HG03520 (cell line): Measurements from ENCODE around the gene MICB.
"Not testable (repeated sequence)": the region's sequence is repeated elsewhere in the genome, so short reads cannot be mapped to it uniquely, and the experiment has no call there.

Experiments
- ATAC-seq: cut with Tn5 transposase; IDR thresholded peaks from one replicate; pipeline ENCODE4 v1.9.1; 2021; ENCODE audit warnings: mild to moderate bottlenecking, moderate library complexity; ENCODE audit not compliant: unreplicated experiment

MICB gene

GRCh38 chr6:31473780-31474761 lies 23.9 kb upstream of the MICB start:
- no peak for ATAC-seq

DNA sequence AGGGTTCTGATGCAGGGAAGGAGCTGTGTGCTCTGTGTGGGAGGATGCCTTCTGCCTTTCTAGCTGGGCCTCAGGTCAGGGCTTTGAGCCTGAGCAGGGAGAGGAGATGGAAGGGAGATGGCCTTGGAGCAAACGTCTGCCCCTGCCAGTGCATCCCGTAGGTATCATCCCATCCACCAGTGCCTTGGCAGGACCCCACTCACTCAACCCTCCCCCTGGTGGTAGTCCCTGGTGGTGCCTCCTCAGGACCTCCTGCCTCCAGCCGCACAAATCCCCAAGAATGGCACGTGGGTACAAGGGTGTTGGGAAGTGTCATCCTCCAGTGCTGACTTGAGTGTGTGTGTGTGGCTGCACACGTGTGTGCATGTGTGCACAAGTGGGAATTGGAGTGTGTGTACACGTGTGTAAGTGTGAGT lies 23.1 kb upstream of the MICB start:
- no peak for ATAC-seq

DNA sequence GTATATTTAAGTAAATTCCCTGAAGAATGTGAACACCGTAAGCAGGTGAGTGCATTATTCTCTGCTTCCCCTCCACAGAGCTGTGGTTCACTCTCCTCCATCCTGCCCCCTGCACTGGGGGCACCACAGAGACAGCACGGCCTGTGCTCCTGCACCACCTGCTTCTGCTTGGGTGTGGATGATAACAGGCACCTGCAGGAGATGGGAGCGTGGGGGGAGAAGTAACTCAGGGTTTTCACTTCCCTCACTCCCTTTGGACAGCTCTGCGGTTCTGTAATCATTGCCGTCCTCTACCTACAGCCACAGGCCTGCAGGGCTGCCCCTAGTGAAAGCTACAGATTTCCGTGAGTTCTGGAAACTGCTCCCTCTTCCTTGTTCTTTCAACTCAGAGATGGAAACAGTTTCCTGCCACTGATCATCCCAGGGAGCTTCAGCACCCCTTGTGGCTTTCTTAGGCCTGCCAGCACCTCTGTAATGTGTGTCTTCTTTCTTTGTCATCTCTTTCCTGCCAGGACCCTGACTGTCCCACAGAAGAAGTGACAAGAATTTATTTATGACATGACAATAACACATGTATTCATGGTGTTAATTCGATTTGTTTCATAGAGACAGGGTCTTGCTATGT lies 21.3 kb upstream of the MICB start:
- no peak for ATAC-seq

GRCh38 chr6:31477521-31477920 lies 20.4 kb upstream of the MICB start:
- no peak for ATAC-seq

DNA sequence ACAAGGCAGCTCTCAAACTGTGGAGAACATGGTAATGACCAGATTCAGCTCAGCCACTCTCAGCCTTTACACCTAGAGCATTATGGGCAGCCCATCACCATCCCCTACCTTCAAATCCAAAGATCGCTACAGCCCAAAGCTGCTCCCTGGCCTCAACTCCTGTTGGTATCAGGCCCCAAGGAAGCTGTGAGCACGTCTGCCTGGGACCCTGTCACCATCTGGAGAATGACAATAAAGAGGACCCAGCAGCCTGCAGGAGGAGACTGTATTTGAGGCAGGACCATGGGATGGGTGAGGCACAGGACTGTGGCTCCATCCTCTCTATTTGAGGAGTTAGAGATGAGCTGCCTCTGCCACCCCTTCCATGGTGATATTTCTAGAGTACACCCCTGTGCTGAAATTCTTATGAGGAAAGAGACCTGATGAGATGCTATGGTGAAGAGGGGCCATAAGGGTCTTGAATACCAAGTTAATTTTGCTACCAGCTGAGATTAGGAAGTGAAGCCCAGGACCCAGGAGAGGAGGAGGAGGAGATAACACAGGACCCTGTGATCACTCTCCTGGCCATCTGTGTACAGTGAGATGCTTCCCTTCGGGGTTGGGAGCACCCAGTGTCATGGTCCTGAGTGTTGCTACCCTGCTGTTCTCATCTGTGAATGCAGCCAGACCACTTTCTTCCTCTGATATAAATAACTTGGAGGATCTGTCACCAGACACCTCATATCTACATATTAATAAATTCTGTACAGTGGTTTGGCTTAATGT lies 19.6 kb upstream of the MICB start:
- ATAC-seq: no peak

DNA sequence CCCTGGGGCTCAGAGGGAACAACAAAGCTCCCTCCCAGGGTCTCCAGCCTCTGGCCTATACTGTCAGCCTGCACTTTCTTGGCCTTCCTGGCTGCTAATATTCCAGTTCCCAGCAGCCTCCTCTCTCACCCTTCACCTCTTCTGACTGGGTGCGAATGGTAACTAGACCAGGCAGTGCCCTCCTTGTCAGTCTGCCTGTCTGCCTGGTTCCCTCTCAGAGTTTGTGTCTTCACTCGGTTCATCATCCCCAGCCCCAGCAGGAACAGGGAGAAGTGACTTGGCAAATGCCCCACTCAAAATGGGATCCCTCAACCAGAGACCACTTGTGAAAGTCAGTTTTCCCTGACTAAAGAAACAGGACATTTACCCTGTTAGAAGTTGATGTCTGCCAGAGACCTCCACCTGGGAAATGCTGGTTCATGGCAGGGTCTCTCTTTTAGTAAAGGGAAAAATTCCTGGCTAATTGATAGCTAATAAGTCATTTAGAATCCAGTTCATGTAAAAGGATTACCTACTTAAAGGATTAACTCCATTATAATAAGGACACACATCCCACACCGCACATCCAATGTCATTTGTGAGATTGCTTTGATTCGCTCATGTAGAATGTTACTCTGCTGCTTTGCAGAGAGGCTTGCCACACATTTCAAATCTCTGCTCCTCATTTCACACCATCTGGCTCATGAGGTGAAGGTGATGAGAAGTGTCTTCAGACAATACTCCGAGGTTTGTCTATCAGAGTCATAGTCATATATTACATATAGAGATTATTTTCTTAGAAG lies 18.6 kb upstream of the MICB start:
- ATAC-seq: no peak

DNA sequence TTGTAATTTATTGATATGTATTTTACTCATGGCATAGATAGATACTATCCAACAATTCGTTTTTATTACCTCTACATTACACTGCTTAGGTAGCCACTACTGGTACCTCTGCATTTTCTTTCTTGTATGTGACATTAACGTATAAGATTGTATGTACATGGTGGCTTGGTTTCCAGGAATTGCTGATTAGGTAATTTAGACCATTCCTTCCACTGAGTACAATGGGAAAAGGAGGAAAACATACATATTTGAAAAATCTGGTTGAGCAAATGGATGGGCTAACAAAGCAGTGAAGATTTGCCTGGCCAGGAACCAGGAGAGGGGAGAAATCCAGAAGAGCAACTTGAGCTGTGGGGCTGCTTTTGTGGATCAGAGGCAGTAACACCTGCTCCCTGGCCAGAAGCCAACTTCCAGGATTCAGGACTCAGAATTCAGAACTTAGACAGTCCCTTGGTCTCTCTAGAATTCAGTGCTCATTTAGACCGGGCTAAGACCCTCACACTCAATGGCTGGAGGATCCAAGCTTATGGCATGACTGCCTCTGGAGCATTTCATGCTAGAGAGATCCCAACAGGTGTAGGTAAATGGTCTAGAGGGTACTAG lies 17.9 kb upstream of the MICB start:
- no peak for ATAC-seq

DNA sequence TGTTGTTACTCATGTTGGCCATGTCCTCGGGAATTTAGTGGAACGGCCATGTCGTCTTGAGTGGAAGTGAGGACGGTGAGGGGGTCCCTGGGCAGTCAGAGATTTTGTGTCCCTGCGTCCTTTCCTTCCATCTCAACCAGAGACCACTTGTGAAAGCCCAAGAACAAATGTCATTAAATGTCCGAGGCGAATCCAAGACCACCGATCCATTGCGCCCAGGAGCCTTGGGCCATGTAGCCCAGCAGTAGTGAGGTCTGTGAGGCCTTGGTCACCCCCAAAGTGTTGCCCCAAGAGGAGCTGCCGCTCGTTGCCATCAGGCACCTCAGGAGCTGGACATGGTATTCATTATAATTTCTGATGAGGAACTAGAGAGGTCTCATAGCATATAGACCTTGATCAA lies 17.4 kb upstream of the MICB start:
- no peak for ATAC-seq

GRCh38 chr6:31483392-31483791 lies 14.6 kb upstream of the MICB start:
- ATAC-seq: no peak

DNA sequence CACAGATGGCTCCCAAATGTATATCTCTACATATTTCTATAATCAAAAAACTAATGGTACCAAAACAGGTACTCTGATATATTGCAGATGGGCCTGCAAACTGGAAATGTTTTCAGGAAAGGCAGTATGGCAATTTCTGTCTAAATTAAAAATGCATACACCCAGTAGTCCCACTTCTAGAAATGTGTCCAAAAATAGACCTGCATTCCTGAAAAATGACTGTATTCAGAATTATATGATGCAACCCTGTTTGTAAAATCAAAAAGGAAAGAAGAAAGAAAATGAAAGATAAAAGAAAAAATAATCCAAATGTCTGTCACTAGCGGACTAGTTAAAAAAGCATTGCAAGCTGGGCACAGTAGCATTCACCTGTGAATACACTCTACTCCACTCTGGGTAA lies 12.9 kb upstream of the MICB start:
- no peak for ATAC-seq

DNA sequence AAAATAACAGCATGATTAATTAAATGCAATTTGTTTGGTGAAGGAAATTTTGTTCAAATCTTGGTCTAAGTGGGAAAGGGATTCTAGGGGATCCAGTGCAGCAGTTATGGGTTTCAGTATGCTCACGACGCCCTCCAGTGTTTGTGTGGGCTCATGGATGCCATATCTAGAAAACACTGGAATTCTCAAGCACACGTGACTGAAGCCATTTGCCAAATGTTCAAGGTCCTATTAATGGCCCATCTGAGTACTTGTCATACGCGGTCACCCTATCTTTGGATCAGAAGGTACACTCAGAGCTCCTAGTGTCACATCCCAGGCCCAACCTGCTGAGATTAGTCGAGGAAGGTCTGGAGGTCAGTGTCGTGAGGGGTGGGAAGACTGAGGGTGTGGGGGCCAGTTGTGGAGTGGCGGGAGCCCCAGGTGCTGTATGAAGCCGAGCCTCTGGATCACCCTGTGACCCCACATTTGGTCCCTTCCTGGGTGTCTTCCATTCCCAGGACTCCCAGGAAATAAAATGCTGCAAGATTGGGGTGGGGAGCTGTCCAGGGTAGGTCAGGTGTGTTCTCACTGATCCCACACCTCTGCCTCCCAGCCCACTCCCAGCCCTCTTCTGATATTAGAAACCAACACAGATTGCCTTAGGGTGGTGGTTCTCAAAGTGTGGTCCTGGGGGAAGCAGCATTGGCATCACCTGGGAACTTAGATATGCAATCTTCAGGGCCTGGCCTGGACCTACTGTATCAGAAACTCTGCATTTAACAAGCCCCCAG lies 11.7 kb upstream of the MICB start:
- ATAC-seq: not testable (repeated sequence)

GRCh38 chr6:31487674-31488073 lies 10.3 kb upstream of the MICB start:
- not testable (repeated sequence) for ATAC-seq

GRCh38 chr6:31489086-31489485 lies 8.9 kb upstream of the MICB start:
- ATAC-seq: no peak

- ATAC-seq: no peak
Observed at GRCh38 chr6:31490115-31490873, 7.7 kb upstream of the MICB start.

- not testable (repeated sequence) for ATAC-seq
Observed at GRCh38 chr6:31493550-31493874, 4.4 kb upstream of the MICB start.

GRCh38 chr6:31493875-31494694 lies 3.9 kb upstream of the MICB start:
- ATAC-seq: peak; percentile 37

DNA sequence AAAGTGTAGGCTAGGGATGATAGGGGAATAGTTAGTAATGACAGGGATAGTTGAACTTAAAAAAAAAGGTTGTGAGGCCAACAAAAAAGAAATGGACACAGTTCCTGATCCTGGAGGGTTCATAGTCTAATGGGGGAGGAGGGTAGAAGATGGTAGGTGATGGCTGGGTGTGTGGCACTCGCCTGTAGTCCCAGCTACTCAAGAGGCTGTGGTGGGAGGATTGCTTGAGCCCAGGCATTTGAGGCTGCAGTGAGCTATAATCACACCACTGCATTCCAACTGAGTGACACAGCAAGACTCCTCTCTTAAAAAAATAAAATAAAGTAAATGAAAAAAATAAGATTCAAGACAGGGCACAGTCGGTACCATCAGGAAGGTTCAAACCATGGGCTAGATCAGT lies 2.4 kb upstream of the MICB start:
- ATAC-seq: no peak

- ATAC-seq: not testable (repeated sequence)
Observed at GRCh38 chr6:31496826-31497225, 1.1 kb upstream of the MICB start.
